Bone marrow (tissue), 2 donors: Measurements from ENCODE around the gene WDR45.

Experiments
- DNase-seq, 2 donors: peaks; one replicate each; lab custom pipeline; 2025; lab: John Stamatoyannopoulos, UW

Gene WDR45

GRCh38 chrX:49073601-49074575 is 5.8 kb downstream of the WDR45 start, which contains the start of gene PRAF2:
Gene PRAF2 (minus strand): TSS chrX:49074002. CDS start chrX:49073987, 15 bp downstream.
- peak; percentile 52 to 63 for DNase-seq

- DNase-seq = no peak
Measured at GRCh38 chrX:49072712-49073095, 7.0 kb downstream of the WDR45 start.

DNA sequence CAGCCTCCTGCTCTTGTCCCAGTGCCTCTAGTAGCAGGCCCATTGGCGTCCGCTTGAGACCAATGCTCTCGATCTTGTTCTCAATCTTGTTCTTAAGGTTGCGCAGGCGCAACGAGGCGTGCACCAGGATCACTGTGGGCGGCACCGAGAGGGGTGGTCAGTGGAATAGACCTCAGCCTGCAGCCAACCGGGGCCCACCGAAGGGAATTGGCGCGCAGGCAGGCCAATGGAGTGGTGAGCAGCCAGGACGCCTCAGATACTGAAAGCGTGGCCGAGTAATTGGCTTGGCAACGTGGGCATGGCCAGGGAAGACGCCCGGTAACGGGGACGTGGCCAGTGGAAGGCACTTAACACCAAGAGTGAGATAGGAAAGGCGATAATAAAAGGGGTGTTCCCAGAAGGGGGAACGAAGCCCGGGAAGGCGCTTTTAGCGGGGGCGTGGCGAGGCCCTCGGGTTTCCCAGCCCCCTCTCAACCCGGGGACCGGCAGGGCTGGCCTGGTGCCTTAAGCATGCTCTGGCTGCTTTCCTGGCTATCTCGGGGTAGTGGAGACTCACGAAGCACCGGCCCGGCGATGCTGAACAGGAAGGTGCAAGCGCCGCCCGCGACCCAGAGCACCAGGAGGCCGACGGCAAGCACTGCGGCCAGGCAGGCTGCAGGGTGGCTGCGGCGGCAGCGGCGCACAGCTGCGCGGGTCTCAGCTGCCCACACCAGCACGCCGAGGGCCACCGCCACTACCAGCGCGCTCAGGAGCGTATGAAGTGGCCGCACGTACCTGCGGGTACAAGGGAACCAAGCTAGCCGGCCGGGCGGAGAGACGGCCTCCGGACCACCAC is 7.6 kb downstream of the WDR45 start:
- DNase-seq = no peak

DNA sequence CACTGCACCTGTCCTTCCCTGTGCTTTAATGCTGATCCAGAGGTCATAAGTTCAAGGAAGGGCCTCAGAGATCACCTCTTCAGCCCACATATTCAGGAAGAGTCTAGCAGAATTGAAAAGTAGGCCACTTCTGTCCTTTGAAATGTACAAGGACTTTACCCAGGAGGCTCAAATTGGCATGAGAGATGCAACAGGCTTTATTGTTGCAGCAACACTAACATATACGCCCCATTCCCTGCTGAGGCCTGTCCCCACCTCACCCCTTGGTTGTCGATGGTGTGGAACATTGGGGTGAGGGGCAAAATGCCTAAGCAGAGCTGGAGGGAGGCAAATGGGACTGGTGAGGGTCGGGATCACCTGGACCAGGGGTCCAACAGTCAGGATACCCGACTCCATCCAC is 8.7 kb downstream of the WDR45 start:
- DNase-seq = no peak

GRCh38 chrX:49069038-49069437 is 10.6 kb downstream of the WDR45 start:
- no peak for DNase-seq

DNA sequence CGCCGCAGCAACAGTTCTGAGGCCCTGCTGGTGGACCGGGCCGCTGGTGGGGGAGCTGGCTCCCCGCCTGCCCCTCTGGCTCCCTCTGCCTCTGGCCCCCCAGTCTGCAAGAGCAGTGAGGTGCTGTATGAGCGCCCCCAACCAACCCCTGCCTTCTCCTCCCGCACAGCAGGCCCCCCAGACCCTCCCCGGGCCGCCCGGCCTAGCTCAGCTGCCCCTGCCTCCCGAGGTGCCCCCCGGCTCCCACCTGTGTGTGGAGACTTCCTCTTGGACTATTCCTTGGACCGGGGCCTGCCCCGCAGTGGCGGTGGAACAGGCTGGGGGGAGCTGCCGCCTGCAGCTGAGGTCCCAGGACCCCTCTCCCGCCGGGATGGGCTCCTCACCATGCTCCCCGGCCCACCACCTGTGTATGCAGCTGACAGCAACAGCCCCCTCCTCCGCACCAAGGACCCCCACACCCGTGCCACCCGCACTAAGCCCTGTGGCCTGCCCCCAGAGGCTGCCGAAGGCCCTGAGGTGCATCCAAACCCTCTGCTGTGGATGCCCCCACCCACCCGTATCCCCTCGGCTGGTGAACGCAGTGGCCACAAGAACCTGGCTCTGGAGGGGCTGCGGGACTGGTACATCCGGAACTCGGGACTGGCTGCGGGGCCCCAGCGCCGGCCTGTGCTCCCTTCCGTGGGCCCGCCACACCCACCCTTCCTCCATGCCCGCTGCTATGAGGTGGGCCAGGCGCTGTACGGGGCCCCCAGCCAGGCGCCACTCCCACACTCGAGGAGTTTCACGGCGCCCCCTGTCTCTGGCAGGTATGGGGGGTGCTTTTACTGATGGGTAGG is 12.2 kb downstream of the WDR45 start:
- DNase-seq = no peak

GRCh38 chrX:49066690-49067089 is 13.0 kb downstream of the WDR45 start:
- DNase-seq = no peak

GRCh38 chrX:49066278-49066677 is 13.4 kb downstream of the WDR45 start:
- no peak for DNase-seq

GRCh38 chrX:49064735-49065134 is 15.0 kb downstream of the WDR45 start:
- DNase-seq = no peak

- no peak for DNase-seq
Measured at GRCh38 chrX:49064303-49064702, 15.4 kb downstream of the WDR45 start.

DNA sequence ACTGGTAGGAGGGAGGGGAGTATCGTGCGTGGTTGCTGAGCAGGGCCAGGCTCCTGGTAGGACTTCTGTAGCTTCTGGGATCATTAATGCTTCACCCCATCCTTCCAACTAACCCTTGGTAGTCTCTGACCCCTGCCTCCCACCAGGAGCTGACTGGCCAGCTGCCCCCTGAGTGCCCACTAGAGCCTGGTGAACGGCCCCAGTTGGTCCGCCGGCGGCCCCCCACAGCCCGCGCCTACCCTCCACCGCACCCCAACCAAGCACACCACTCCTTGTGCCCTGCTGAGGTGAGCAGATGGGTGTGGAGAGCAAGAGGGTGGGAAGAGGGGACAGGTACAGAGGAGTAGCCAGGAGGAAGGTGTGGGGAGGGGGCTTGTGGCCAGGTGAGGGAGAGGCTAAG is 16.0 kb downstream of the WDR45 start:
- DNase-seq = no peak

DNA sequence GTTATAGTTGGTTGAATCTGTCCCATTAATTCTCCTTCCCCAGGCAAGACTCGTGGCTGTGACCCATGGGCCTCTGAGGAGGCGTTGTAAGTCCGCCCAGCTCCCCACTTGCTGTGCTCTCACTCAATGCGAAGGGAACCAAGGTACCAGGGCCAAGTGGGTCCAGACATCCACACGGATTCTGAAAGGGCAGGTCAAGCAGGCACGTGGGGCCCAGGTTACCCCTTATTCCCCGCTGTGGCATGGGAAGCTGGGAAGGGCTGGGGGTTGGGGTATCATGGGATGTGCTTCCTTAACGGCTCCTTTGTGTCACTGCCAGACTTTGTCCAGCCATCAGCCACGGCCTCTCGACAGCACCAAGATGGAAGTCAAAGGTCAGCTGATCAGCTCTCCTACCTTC is 17.8 kb downstream of the WDR45 start:
- DNase-seq = no peak

- no peak for DNase-seq
Measured at GRCh38 chrX:49061490-49061889, 18.2 kb downstream of the WDR45 start.

- no peak for DNase-seq
Measured at GRCh38 chrX:49060914-49061313, 18.8 kb downstream of the WDR45 start.

DNA sequence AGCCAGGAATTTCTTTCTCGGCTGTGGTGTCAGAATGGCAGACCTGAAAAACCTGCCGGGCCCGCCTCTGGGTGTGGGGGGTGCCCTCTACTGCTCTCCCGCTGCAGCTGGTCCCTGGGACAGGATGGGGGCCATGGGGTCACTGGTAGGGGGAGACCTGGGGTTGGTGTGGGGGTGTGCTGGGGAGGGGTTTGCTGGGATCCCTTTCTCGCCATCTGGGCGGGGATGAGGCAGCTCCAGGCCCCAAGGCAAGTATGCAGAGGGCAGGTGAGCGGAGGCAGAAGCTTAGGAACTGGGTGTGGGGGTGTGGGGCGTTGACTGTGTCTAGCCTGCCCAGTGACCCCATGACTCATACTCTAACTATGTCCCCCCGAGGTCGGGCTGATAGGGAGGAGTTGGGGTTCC is 20.0 kb downstream of the WDR45 start:
- no peak for DNase-seq

GRCh38 chrX:49059201-49059600 is 20.5 kb downstream of the WDR45 start:
- no peak for DNase-seq

- no peak for DNase-seq
Measured at GRCh38 chrX:49058794-49059193, 20.9 kb downstream of the WDR45 start, which contains the start of gene CCDC120. Gene CCDC120 (plus strand): TSS chrX:49058999. CDS start chrX:49062042, 3,043 bp downstream.

- no peak for DNase-seq
Measured at GRCh38 chrX:49054073-49054762, 25.5 kb downstream of the WDR45 start.

DNA sequence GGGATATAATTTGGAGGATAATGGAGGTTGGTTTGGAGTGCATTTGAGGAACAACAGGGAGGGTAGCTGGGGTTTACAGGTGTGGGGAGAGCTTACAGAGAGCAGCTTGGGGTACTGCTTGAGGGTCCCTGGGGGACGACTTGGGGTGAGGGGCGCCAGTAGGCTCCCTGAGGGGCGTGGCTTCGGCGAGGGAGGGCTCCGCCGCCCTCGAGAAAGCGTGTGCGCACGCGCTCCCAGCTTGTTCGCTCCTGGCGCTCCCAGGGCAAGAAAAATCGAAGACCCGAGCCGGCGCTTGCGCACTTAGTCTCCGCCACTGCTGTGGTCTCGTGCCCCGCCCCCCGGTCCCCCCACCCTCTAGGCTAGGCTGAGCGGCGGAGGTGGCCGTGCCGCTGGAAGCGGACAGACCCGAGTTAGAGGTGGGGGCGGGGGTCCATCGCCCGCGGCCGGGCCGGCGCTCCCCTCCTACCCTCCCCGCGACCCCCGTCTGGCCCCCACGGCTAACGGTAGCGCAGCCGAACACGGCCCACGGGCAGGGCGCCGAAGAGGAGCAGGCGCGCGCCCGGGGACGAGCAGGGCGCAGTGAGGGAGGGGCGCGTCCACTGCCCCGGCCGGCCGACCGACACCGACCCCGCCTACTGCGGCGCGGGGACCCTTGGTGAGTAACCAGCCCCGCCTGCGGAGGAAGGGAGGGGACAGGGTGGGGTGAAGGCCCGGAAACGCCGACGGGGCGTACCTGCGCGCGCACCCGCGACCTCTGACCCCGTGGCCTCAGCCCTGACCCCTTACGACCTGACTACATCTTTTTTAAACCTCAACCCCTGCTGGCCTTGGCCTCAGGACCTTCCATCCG is 26.2 kb downstream of the WDR45 start:
- peak in 1 of 2 donors; percentile 2 for DNase-seq

- no peak for DNase-seq
Measured at GRCh38 chrX:49043987-49044281, 35.8 kb downstream of the WDR45 start.
